Vagina (tissue), 2 donors: ENCODE results near the gene STK32B. TPM values are rescaled to one million over a fixed set of nuclear protein-coding genes. Genes with fewer than 3 reads are reported as not detected.

ENCODE experiments used
- DNase-seq, 2 donors: peaks; one replicate each; pipeline ENCODE4 v3.0.0-alpha.2; 2017; ENCODE audit errors: extremely low spot score in 2 of 2
- H3K27ac ChIP-seq: fragments of 200-600 bp; sonication (generic); one replicate; pipeline ENCODE4 v1.5.1; 2019
- H3K27me3 ChIP-seq: fragments of 200-600 bp; sonication (generic); one replicate; pipeline ENCODE4 v1.5.1; 2019
- H3K36me3 ChIP-seq, 2 donors: fragments of 200-600 bp; sonication (generic); one replicate each; pipeline ENCODE4 v1.5.1; 2017 to 2019
- H3K4me1 ChIP-seq: fragments of 200-600 bp; sonication (generic); one replicate; pipeline ENCODE4 v1.5.1; 2019
- H3K4me3 ChIP-seq, 2 donors: fragments of 200-600 bp; sonication (generic); 1 replicate in 1 of 2; 2 replicates in 1 of 2; pipeline ENCODE4 v1.5.1; 2016 to 2019
- H3K9me3 ChIP-seq: fragments of 200-600 bp; sonication (generic); one replicate; pipeline ENCODE4 v1.5.1; 2019
- POLR2A ChIP-seq, 2 donors: fragments of 450-650 bp; IDR thresholded peaks; one replicate each; pipeline ENCODE4 v1.6.1; 2017; ENCODE audit warnings: antibody characterized with exemption in 2 of 2, mild to moderate bottlenecking in 2 of 2, moderate library complexity in 2 of 2
- POLR2AphosphoS5 ChIP-seq, 2 donors: sonication (generic); formaldehyde crosslinking; IDR thresholded peaks; one replicate each; pipeline ENCODE4 v1.9.0; 2017; ENCODE audit warnings: antibody characterized with exemption in 2 of 2, mild to moderate bottlenecking in 2 of 2, low read depth in 1 of 2; ENCODE audit not compliant: insufficient read depth in 1 of 2
- intact Hi-C: fragments of 100-400 bp; cut with DNase I; formaldehyde crosslinking; loops from one replicate; pipeline ENCODE4 v1.15.1; 2023
- total RNA-seq: library from RNA; depleted of rRNA; stranded (reverse); fragments of >200 nt; gene quantifications from one replicate; pipeline ENCODE4 v1.2.3, GENCODE V29; 2016
- TF ChIP-seq, protein P1 (sequence below), 3 experiments: fragments of 450-650 bp in 2 of 3; fragments of 200-600 bp in 1 of 3; sonication (generic) in 1 of 3; IDR thresholded peaks; one replicate each; pipeline ENCODE4 v1.5.1; 2017 to 2019; ENCODE audit warnings: antibody characterized with exemption in 3 of 3, mild to moderate bottlenecking in 2 of 3, moderate library complexity in 2 of 3

STK32B gene
- total RNA-seq, 1 donor from 2014 or later, result 6.4 TPM

DNA sequence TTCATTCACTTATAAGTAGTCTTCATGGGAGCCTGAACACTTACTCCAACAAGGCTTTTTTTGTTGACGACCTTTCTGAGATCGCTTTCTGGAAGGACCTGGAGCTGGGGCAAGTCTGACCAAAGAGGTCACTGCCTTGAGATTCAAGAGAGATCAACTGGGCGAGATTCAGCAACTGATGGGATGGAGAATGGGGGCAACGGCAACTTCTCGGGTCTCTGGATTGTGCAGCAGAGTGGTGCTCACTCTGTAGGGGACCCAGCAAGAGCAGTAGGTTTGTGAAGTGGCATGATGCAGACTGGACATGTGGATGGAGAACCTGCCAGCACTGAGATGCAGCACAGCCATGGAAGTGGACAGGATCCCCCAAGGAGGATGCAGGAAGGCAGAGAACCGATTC lies 369.0 kb downstream of the STK32B start:
- intact Hi-C loops, result no loop called here
- no peak overlapping the region for H3K27ac ChIP-seq
- H3K36me3 ChIP-seq, result no peaks in the 10 kb centered on the region
- H3K27me3 ChIP-seq, result no peaks in the 10 kb centered on the region
- H3K9me3 ChIP-seq, result no peaks in the 10 kb centered on the region
- peak; percentile 74 to 84 for DNase-seq
- H3K4me3 ChIP-seq, result no peak overlapping the region
- H3K4me1 ChIP-seq, result no peaks in the 10 kb centered on the region
- TF ChIP-seq POLR2A (IDR thresholded peaks at IDR 0.05), result no peak
- TF ChIP-seq POLR2AphosphoS5 (IDR thresholded peaks at IDR 0.05; ENCODE audit: insufficient read depth in 1 of 2, low read depth in 1 of 2), result no peak
- TF ChIP-seq, protein P1, sequence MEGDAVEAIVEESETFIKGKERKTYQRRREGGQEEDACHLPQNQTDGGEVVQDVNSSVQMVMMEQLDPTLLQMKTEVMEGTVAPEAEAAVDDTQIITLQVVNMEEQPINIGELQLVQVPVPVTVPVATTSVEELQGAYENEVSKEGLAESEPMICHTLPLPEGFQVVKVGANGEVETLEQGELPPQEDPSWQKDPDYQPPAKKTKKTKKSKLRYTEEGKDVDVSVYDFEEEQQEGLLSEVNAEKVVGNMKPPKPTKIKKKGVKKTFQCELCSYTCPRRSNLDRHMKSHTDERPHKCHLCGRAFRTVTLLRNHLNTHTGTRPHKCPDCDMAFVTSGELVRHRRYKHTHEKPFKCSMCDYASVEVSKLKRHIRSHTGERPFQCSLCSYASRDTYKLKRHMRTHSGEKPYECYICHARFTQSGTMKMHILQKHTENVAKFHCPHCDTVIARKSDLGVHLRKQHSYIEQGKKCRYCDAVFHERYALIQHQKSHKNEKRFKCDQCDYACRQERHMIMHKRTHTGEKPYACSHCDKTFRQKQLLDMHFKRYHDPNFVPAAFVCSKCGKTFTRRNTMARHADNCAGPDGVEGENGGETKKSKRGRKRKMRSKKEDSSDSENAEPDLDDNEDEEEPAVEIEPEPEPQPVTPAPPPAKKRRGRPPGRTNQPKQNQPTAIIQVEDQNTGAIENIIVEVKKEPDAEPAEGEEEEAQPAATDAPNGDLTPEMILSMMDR (IDR thresholded peaks at IDR 0.05), result no peak

DNA sequence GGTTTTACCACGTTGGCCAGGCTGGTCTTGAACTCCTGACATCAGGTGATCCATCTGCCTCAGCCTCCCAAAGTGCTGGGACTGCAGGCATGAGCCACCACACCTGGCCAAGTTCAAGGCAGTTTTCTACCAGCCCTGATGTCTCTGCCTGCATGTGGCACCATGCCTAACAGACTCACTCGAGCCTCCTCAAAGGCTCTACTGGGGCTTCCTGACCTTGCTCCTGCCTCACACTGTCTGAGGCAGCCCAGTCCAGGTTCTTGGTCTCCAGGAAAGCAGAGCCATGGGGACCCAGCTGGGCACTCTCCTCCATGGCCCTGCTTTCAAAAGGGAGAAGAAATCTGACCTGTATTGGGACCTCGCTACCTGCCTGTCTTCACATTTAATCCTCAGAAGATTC lies 370.1 kb downstream of the STK32B start:
- Histone ChIP-seq H3K27me3 (no peaks in the 10 kb centered on the region), H3K27ac (no peak overlapping the region), H3K4me3 (no peak overlapping the region), H3K9me3 (no peaks in the 10 kb centered on the region), H3K4me1 (no peaks in the 10 kb centered on the region), H3K36me3 (no peaks in the 10 kb centered on the region)
- TF ChIP-seq, protein P1 (IDR thresholded peaks at IDR 0.05), result no peak
- TF ChIP-seq POLR2AphosphoS5 (IDR thresholded peaks at IDR 0.05; ENCODE audit: insufficient read depth in 1 of 2, low read depth in 1 of 2) (no peak), POLR2A (IDR thresholded peaks at IDR 0.05) (no peak)
- DNase-seq, result peak in 1 of 2 donors; percentile 64
- intact Hi-C loops, result no loop called here

DNA sequence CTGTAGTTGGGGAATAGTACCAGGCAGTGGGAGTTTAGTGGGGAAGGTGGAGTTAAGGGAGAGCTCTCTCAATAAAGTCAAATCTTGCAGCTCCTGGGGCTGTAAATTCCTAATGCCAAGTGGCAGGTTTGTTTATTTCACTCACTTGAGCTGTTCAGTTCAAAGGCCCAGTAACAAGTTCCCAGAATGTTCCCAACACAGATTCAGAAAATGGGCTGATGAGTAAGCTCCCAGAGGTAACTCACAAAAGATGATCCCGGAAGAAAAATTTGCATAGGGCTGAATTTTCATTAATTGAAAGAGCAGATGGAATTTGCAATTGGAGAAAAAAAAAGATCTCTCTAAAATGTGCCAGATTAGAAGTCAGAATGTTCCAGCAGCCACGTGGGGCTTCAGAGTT lies 370.9 kb downstream of the STK32B start:
- TF ChIP-seq POLR2AphosphoS5 (IDR thresholded peaks at IDR 0.05; ENCODE audit: insufficient read depth in 1 of 2, low read depth in 1 of 2) (no peak), POLR2A (IDR thresholded peaks at IDR 0.05) (no peak)
- TF ChIP-seq, protein P1 (IDR thresholded peaks at IDR 0.05), result no peak
- intact Hi-C loops, result no loop called here
- DNase-seq, result no peak

DNA sequence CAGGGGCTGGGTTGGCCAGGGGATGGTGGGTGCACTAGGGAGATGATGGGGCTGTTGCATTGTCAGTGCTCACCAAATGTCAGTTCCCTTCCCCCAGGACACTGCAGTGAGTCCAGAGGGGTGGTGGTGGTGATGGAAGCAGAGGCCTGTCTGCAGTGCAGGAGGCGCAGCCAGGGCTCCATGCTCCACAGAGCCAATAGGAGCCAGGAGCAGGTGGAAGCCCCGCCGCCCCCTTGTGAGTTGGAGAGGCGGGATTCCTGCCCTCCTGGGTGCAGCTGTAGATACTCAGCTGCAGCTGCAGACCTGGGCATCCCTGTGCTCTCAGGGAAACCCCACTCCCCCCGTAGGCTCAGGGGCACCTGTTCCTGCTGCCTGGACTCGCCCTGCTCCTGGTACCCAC lies 372.4 kb downstream of the STK32B start:
- peak in 1 of 2 donors; percentile 29 for DNase-seq
- no peaks in the 10 kb centered on the region for H3K27me3 ChIP-seq
- intact Hi-C loops, result no loop called here
- no peaks in the 10 kb centered on the region for H3K4me1 ChIP-seq
- H3K9me3 ChIP-seq, result no peaks in the 10 kb centered on the region
- no peak overlapping the region for H3K4me3 ChIP-seq
- TF ChIP-seq POLR2A (IDR thresholded peaks at IDR 0.05), result no peak
- no peak for TF ChIP-seq POLR2AphosphoS5 (IDR thresholded peaks at IDR 0.05; ENCODE audit: insufficient read depth in 1 of 2, low read depth in 1 of 2)
- TF ChIP-seq, protein P1 (IDR thresholded peaks at IDR 0.05), result no peak
- no peaks in the 10 kb centered on the region for H3K36me3 ChIP-seq
- no peak overlapping the region for H3K27ac ChIP-seq

More for the DNA sequence above, 370.9 kb downstream of the STK32B start:
- Histone ChIP-seq H3K4me3 (no peak overlapping the region), H3K27ac (no peak overlapping the region), H3K9me3 (no peaks in the 10 kb centered on the region), H3K27me3 (no peaks in the 10 kb centered on the region), H3K4me1 (no peaks in the 10 kb centered on the region), H3K36me3 (no peaks in the 10 kb centered on the region)

DNA sequence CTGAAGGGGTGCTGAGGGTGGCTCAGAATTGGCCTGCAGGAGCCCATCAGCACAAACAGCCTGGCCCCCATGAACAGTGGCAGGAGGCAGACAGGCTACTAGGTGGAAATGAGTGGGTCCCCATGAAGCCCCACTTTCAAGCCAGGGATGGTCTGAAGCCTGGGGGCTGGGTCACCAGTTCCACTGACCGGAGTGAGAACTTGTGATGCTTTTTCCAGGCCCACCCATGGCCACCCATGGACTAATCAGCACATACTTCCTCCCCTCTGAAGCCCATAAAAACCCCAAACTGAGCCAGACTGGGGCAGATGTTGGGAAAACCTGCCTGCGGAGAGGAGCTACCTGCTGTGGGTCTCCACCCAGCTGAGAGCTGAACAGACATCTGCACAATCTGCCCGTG lies 372.9 kb downstream of the STK32B start:
- Histone ChIP-seq H3K4me1 (no peaks in the 10 kb centered on the region), H3K27me3 (no peaks in the 10 kb centered on the region), H3K9me3 (no peaks in the 10 kb centered on the region), H3K27ac (no peak overlapping the region), H3K36me3 (no peaks in the 10 kb centered on the region), H3K4me3 (no peak overlapping the region)
- DNase-seq, result peak in 1 of 2 donors; percentile 75
- TF ChIP-seq POLR2AphosphoS5 (IDR thresholded peaks at IDR 0.05; ENCODE audit: insufficient read depth in 1 of 2, low read depth in 1 of 2), result no peak
- TF ChIP-seq, protein P1 (IDR thresholded peaks at IDR 0.05), result no peak
- TF ChIP-seq POLR2A (IDR thresholded peaks at IDR 0.05), result no peak
- intact Hi-C loops, result no loop called here
